Islet of Langerhans (tissue), 1 donor: ENCODE measurements around the gene HTATIP2.
"Not testable (repeated sequence)": the region's sequence is repeated elsewhere in the genome, so short reads cannot be mapped to it uniquely, and the experiment has no call there.

Source experiments
- FAIRE-seq: peaks from one replicate; lab custom pipeline; 2011; peaks lifted over from hg19 to GRCh38; lab: Jason Lieb, UNC

HTATIP2 gene

GRCh38 chr11:20363500-20364340 is at the start of gene HTATIP2:
TSS of gene HTATIP2 (plus strand) at chr11:20363714. CDS start at chr11:20364238, 524 bp downstream.
- FAIRE-seq, result no peak

GRCh38 chr11:20315800-20316199 is 47.7 kb upstream of the HTATIP2 start:
- no peak for FAIRE-seq

- FAIRE-seq, result no peak
Measured at GRCh38 chr11:20321177-20321576, 42.3 kb upstream of the HTATIP2 start.

- no peak for FAIRE-seq
Measured at GRCh38 chr11:20327377-20327935, 36.1 kb upstream of the HTATIP2 start.

- FAIRE-seq, result no peak
Measured at GRCh38 chr11:20336056-20336455, 27.5 kb upstream of the HTATIP2 start.

GRCh38 chr11:20337526-20338154 is 25.9 kb upstream of the HTATIP2 start:
- no peak for FAIRE-seq

GRCh38 chr11:20342347-20343141 is 21.0 kb upstream of the HTATIP2 start:
- FAIRE-seq, result no peak

- FAIRE-seq, result no peak
Measured at GRCh38 chr11:20351136-20351535, 12.4 kb upstream of the HTATIP2 start.

- no peak for FAIRE-seq
Measured at GRCh38 chr11:20351751-20352262, 11.7 kb upstream of the HTATIP2 start.

- FAIRE-seq, result peak; percentile 91
Measured at GRCh38 chr11:20353829-20354434, 9.6 kb upstream of the HTATIP2 start.

GRCh38 chr11:20355221-20356219 is 8.0 kb upstream of the HTATIP2 start:
- FAIRE-seq, result peak; percentile 85

GRCh38 chr11:20357150-20357549 is 6.4 kb upstream of the HTATIP2 start:
- FAIRE-seq, result no peak

- FAIRE-seq, result no peak
Measured at GRCh38 chr11:20360650-20361049, 2.9 kb upstream of the HTATIP2 start.

- FAIRE-seq, result no peak
Measured at GRCh38 chr11:20362481-20362880, 1.0 kb upstream of the HTATIP2 start.

- FAIRE-seq, result no peak
Measured at GRCh38 chr11:20363149-20363499, 390 bp upstream of the HTATIP2 start.

- FAIRE-seq, result no peak
Measured at GRCh38 chr11:20364341-20364792, 853 bp downstream of the HTATIP2 start.

- not testable (repeated sequence) for FAIRE-seq
Measured at GRCh38 chr11:20365465-20365864, 2.0 kb downstream of the HTATIP2 start.

- peak; percentile 96 for FAIRE-seq
Measured at GRCh38 chr11:20367313-20367948, 3.9 kb downstream of the HTATIP2 start.

- no peak for FAIRE-seq
Measured at GRCh38 chr11:20368438-20368837, 4.9 kb downstream of the HTATIP2 start.

GRCh38 chr11:20369826-20370225 is 6.3 kb downstream of the HTATIP2 start:
- no peak for FAIRE-seq
